Caki2 (cell line): ENCODE data around the gene DHX35. TPM values are rescaled to one million over a fixed set of nuclear protein-coding genes. Genes with fewer than 3 reads are reported as not detected.
"Not testable (repeated sequence)": the region's sequence is repeated elsewhere in the genome, so short reads cannot be mapped to it uniquely, and the experiment has no call there.

ENCODE experiments used
- DNase-seq: peaks from one replicate; pipeline ENCODE4 v3.0.0-alpha.2; 2015; ENCODE audit warnings: low read depth
- in situ Hi-C: cut with HindIII; loops from 2 replicates; pipeline ENCODE4 v1.10.0; 2016; ENCODE audit warnings: low sequenced_read_pairs, low pct_unique_long_range_greater_than_20kb, mixed read lengths
- total RNA-seq: library from RNA; depleted of rRNA; stranded (reverse); fragments of >200 nt; shearing (Covaris generic); gene quantifications from 2 replicates; pipeline ENCODE4 v1.2.3, GENCODE V29; 2014; ENCODE audit warnings: low replicate concordance

The DHX35 gene
- total RNA-seq, 1 experiment from 2014 or later = 14.9 TPM

DNA sequence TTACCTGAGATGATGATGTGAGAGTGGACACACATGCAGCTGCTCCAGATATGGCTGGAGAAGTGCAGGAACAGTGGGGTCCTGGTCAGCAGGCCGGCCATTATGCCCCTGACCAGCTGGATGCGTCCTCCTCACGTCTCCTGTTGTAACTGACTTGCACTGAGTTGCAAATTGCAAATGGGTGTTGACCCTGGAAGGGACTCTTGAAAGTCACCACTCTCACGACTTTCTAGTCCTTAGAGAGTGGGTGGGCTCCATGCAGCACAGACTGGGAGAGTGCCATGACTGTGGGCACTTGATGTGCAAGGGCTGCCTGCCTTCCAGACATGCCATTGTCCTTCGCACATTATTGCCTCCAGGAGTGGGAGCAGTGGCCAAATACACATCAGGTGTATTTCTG, 25.1 kb upstream of the DHX35 start:
- in situ Hi-C loops = no loop called here

DNA sequence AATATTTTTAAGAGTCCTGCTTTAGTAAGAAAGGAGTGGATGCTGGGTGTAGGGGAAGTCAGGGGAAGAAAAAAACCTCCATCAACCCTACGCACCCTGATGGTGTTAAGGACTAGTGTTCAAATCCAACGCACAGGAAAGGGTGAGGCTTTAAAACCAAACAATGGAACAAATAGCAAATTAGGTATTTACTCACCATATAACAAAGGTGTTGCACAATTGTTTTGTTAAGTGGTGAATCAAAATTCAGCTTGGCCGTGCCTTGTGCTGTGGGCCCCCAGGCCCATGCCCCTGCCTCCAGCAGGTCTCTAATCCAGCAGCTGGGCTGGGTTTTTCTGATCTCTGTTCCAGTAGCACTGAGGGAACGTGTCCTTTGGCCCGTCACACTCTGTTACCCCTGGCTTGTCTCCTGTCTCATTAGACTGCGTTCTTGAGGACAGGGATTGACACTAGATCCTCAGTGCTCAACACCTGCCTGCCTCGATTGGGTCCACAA, 24.1 kb upstream of the DHX35 start:
- no peak for DNase-seq
- in situ Hi-C loops = no loop called here

More for the DNA sequence above, 25.1 kb upstream of the DHX35 start:
- DNase-seq = no peak

DNA sequence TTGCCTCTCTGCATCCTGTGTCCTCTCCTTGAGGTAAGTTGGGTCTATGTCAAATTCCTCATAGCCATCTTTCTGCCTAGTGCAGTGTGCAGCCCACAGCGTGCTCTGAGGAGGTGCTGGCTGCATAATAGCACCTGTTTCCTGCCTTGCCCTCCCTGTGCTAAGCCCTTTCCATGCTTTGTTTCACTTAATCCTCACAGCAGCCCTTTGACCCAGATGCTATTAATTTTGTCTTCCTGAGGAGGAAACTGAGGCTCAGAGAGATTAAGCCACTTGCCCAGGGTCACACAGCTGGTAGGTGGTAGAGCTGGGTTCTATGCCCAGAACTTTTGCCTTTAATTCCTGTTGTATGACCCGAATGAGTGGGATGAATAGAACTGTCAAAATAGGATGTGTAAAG, 22.5 kb upstream of the DHX35 start:
- in situ Hi-C loops = no loop called here
- no peak for DNase-seq

DNA sequence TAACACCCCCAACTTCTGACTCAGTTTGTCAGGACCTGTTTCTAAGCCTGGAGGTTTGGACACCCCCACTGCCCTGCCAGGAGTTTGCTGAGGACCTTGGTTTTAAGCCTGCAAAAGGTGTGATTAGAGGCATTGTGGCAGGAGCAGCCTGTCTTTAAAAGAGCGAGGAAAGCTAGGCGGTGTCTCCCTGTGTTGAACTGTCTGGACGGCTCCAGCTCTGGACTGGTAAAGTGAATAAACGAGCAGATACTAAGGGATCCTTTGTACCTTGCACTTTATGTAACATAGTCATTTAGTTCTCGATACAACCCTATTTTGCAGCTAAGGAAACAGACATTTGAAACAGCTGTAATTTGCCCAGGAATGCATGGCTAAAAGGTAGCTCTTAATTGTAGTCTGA, 21.5 kb upstream of the DHX35 start:
- DNase-seq = no peak
- in situ Hi-C loops = no loop called here

DNA sequence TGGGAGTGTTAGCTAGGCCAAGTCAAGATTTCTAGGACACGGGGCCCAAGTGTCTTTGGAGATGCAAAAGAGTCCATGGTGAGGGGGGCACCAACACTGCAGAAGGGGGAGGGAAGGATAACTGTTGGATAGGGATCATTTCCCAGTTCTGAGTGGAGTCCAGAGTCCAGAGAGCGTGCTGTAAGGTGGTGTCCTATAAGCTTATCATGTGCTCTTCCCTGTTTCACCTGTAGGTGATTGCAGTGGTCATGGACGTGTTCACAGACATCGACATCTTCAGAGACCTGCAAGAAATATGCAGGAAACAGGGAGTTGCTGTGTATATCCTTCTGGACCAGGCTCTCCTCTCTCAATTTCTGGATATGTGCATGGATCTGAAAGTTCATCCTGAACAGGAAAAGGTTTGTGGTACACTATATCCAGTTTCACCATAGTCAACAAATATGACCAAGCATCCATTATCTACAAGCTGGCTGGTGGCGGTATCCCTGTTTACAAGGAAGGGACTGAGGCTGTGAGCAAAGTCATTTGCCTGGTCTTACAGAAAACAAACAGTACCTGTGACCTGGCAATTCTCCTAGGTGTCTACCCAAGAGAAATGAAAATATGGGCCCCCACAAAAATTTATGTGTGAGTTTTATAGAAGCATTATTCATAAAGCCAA, 20.3 kb upstream of the DHX35 start:
- in situ Hi-C loops = no loop called here
- no peak for DNase-seq

DNA sequence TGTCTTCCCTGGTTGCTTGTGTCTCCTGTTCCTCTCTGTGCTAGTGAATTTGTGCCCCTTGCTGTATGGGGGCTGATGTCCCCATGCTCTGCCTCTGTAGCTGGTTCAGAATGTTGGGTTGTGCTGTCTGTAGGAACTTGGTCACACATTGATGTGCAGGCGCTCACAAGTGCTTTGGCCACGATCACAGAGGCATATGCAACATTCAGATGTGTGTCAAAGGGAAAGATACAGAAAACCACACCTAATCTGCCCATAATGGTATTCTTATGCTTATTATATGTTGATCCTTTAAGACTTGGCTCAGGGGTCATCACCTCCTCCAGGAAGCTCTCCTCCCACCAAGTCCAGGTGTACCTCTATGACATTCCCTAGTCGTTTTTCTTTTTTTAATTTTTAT, 17.1 kb upstream of the DHX35 start:
- in situ Hi-C loops = no loop called here
- DNase-seq = no peak

DNA sequence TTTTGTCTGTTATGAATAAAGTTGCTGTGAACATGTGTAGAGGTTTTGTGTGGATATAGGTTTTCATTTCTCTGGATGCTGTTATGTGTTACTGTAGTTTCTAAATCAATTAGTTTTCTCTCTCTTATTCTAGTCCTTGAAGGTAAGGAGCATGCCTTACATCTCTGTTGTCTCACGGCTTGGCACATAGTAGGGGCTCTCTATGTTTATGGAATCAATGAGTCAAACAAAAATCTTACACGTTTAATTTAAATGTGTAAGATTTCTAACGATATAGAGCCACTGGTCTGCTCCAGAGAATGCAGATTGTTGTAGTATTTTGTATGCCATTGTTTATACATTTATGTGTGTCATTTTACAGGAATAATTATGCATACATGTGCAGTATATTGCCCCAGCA, 15.3 kb upstream of the DHX35 start:
- in situ Hi-C loops = no loop called here
- no peak for DNase-seq

DNA sequence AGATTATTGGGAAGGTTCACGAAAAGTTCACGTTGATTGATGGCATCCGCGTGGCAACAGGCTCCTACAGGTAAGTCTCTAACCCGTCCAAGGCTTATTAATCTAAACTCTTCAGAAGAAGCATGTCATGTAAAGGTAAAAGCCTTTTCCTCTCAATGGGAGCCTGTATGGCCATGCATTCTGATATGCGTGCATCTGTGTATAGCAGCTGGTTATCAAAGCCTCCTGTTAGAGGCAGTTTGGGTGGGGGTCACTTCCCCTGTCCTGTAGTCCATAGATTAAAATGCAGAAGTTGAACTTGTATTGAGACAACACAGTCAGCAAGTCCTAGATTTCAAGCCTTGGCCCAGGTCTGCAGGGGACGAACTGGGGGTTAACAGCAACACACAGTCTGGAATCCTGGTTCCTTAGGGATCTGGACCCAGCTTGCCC, 14.2 kb upstream of the DHX35 start:
- DNase-seq = no peak
- in situ Hi-C loops = no loop called here

DNA sequence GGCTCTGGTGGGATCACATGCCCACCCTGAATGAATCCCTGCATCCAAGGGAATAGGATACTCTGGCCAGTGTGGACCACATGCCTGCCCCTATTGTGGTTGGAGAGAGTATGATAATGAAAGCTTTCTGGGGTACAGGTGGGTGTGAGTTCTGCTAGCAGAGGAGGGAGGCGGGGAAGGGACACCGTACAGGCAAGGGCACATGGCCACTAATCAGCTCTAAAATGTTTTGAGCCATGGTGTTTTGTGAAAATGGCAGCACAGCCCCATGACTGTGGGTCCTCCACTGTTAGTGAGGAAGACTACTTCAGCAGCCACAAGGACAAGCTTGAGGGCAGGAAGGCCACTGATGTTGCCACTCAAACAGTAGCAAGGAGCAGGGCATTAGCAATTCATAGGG, 11.9 kb upstream of the DHX35 start:
- in situ Hi-C loops = no loop called here
- no peak for DNase-seq

DNA sequence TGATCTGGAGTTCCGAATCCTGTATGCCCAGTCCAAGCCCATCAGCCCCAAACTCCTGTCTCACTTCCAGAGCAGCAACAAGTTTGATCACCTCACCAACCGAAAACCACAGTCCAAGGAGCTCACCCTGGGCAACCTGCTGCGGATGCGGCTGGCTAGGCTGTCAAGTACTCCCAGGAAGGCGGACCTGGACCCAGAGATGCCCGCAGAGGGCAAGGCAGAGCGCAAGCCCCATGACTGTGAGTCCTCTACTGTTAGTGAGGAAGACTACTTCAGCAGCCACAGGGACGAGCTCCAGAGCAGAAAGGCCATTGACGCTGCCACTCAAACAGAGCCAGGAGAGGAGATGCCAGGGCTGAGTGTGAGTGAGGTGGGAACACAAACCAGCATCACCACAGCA, 10.5 kb upstream of the DHX35 start:
- DNase-seq = no peak
- in situ Hi-C loops = no loop called here

DNA sequence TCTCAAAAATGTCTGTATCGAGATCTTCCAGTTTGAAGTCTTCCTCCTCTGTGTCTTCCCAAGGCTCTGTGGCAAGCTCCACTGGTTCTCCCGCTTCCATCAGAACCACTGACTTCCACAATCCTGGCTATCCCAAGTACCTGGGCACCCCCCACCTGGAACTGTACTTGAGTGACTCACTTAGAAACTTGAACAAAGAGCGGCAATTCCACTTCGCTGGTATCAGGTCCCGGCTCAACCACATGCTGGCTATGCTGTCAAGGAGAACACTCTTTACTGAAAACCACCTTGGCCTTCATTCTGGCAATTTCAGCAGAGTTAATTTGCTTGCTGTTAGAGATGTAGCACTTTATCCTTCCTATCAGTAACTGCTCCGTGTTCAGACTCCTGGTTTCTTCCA, 10.0 kb upstream of the DHX35 start:
- in situ Hi-C loops = no loop called here
- DNase-seq = no peak

DNA sequence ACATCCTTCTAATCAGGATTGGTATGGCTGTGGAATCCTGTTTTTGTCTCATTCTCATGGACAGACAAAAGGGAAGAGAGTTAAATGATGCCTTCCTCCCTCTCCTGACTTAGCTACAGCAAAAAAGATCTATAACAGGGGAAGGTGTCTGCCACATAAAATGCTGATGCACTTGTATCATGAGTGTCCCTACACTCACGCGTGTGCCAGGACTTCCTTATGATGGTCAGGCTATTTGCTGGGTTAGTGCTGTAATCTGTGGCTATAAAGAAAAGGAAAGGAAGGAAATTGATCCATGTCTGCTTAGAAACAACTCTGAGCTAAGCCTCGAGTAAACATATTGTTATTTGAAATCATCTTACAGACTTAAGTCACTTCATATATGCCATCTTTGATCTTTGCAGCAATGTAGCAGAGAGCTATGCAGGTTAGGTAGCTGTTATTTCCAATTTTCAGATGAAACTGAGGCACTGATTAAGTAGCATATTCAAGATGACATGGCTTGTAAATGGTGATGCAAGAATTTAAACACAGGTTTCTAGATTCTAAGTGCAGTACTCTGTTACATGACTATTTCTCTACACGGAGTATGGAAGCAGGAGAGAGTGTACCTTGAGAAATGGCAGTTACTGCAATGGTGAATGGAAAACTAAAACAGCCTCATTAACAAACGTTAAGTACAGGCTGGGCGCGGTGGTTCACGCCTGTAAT, 8.4 kb upstream of the DHX35 start:
- in situ Hi-C loops = no loop called here
- DNase-seq = no peak

DNA sequence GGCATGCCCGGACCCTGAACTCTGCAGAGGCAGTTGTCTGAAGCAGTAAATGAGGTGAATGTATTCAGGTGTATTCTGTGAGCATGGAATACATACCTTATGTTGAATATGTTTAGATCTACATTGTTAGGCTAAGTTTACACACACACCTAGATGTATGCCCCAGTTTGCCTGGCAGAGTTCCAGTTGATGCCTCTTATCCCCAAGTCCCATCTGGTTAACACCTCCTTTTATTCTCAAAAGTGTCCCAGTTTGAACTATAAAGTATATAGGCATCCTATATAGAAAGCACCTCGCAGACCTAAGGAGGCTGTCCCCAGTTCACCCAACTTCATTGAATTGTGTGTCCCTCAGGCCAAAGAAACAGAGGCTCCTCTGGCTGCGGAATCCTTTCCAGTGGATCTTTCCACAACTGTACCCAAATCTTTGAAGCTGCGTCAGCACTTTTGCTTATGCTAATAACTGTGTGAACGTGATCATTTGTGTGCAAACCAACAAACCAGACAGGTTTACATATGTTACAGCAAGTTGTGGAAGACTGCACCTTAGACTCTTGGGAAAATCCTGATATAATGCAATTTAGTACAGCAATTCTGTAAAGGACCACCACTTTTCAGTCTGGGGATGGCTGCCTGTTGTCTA, 4.8 kb upstream of the DHX35 start:
- DNase-seq = no peak
- in situ Hi-C loops = no loop called here

DNA sequence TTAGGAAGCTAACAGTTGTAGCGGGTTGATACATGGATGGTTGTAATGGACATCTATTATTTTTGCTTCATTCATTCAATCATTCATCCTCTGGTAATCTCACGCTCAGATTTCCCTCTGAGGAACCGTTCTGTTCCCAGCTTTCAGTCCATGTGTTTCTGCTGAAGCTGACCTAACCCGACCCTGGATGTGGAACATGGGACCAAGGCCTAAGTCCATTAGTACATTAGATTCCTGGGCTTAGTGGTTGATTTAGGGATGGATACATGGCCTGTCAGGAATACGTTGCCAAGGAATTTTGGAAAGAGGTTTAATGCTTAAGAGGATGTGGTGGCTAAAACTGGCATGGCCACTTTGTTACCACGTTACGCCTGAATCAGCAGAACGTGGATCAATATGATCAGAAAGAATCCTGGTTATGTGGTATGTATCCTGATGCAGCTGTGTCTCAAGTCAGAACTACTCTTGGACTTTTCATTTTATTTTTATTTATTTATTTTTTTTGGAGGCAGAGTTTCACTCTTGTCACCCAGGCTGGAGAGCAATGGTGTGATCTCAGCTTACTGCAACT, 4.1 kb upstream of the DHX35 start:
- no peak for DNase-seq
- in situ Hi-C loops = no loop called here

DNA sequence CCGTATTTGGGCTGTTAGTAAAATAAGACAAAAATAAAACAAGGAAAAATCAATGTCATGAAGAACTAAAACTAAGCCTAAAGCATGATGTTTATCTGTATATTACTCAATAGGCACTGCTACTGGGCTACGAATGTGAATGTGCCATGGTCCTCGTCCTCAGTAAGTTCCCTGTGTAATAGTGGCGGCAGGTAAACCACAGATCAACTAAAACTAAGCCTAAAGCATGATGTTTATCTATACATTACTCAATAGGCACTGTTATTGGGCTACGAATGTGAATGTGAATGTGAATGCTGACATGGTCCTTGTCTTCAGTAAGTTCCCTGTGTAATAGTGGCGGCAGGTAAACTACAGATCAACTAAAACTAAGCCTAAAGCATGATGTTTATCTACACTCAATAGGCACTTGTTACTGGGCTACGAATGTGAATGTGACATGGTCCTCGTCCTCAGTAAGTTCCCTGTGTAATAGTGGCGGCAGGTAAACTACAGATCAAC, 1.9 kb upstream of the DHX35 start:
- DNase-seq, in situ Hi-C loops: not testable (repeated sequence)

DNA sequence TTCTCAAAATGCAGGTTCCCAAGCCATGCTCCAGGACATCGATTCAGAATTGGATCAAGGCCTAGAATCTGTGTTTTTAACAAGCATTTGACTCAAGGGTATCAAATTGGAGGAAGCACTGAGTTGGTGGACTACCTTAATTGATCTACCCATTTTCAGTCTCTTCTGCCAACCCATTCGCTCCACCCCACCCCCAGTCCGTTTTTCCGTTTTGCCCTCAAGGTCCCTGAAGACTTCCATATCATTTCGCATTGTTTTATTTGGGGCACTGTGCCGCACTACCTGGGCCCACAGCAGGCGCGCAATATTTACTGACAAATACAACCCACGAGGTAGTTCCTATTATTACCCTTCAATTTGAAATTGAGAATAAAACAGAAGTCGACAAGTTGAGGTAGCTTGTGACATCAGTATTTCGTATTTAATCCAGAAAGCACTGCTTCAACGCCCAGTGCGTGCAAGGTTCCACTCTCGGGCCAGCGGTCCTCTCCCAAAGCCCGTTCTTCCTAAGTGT, 557 bp upstream of the DHX35 start:
- in situ Hi-C loops = no loop called here
- DNase-seq = no peak

DNA sequence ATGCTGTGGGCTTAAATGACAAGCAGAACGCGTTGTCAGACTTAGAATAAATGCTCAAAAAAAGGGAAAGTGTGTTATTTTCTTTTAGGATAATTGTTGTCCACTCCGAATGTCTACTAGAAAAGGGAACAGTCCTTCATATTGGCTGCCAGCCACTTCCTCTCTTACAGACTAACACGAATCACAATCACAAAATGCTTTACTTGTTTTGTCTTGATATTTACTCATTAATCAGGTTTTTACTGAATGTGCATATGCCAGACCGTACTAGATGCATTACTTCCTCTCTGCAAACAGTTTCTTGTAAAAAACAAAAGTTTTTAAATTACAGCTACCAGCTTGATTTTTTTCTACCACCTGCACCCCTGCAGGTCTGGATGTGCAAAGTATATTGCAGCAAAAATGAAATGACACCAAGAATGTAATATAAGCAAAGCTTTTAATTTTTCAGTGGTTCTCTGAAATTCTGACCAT, 821 bp downstream of the DHX35 start:
- in situ Hi-C loops = no loop called here
- no peak for DNase-seq

DNA sequence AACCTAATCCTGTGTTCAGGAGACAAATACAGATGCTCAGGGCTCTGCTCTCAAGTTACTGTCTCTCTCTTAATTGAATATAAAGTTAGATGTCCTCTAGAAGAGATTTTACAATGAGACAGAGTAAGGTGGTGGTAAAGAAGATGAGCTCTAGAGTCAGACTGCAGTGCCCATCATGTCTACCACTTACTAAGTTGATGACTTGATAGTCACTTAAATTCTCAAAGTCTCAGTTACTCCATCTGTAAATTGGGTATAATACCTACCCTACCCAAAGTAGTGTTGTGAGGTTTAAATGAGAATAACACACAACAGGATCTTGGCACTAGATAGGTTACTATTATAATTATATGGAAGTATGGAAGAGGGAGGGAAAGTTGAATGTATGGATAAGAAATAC, 1.6 kb downstream of the DHX35 start:
- in situ Hi-C loops = no loop called here
- DNase-seq = no peak

DNA sequence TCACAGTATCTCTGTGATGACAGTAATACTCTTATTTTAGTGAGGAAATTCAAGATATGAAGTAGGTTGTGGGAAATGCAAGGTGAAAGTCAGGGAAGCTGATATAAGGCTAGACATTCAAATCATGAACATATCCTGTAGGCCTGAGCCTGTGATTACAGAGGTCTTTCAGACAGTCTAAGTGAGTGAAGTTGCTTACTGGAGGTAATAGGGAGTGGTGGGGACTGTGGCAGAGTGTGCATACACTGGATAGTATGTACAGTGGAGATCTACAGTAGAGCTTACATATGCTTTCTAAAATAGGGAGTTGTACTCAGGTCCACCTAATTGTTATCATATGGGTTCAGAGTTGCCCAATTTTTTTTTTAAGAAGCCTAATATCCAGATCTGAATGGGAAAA, 3.1 kb downstream of the DHX35 start:
- in situ Hi-C loops = no loop called here
- no peak for DNase-seq
